H1 (cell line): ENCODE results near the gene BASP1. TPM values are rescaled to one million over a fixed set of nuclear protein-coding genes. Genes with fewer than 3 reads are reported as not detected.

Source experiments
- SP1 ChIP-seq: IDR thresholded peaks from 2 replicates; pipeline ENCODE4 v1.6.1; 2011; ENCODE audit warnings: low read depth, low read length
- polyA plus RNA-seq, 7 experiments: library from polyadenylated mRNA; depleted of rRNA in 3 of 7; stranded (reverse) in 5 of 7; unstranded in 2 of 7; fragments of >200 nt in 5 of 7; fragments of 200-250 nt in 2 of 7; gene quantifications; 1 replicate in 5 of 7; 2 replicates in 1 of 7; 4 replicates in 1 of 7; pipeline versions ENCODE4 v1.2.1 to v1.2.3, GENCODE V29; 2011 to 2013; ENCODE audit warnings: missing spikeins in 2 of 7, mixed read lengths in 2 of 7
- total RNA-seq: library from RNA; stranded (reverse); fragmentation: NEBNext Ultra II Directional; extraction: Animal tissue kit (Norgen Biotek cat#: 25700); gene quantifications from 2 replicates; pipeline ENCODE4 v1.2.1, GENCODE V29; 2021

BASP1 gene
- total and polyA plus RNA-seq, 2 of the 8 experiments (the other 6 are each of a cell fraction or from before 2014, with no cell fraction given), result 95.2 to 104 TPM

GRCh38 chr5:17178373-17178675, 39.1 kb upstream of the BASP1 start (continued):
- TF ChIP-seq SP1, result no peak
